ENCODE measurements around the gene RAC2.

RAC2 gene

GRCh38 chr22:37284126-37284804, 40.2 kb upstream of the RAC2 start:
- TF ChIP-seq CTCF (IDR thresholded peaks at IDR 0.05; ENCODE audit: unreplicated experiment in 3 of 3), result no peak
- H3K27me3 Mint-ChIP-seq (ENCODE audit: low read depth), result peaks cover 50% of the 10 kb centered on the region
- no peaks in the 10 kb centered on the region for H3K9me3 Mint-ChIP-seq
- no peak overlapping the region for H3K27ac Mint-ChIP-seq
- no peak overlapping the region for H3K4me3 Mint-ChIP-seq
- H3K36me3 Mint-ChIP-seq (ENCODE audit: low read depth), result no peaks in the 10 kb centered on the region
- H3K4me1 Mint-ChIP-seq, result peaks cover 20% of the 10 kb centered on the region

- Mint-ChIP-seq H3K9me3 (no peaks in the 10 kb centered on the region), H3K27ac (no peak overlapping the region), H3K4me1 (peaks cover 20% of the 10 kb centered on the region), H3K4me3 (no peak overlapping the region), H3K36me3 (ENCODE audit: low read depth) (no peaks in the 10 kb centered on the region), H3K27me3 (ENCODE audit: low read depth) (peaks cover 46% of the 10 kb centered on the region)
- TF ChIP-seq CTCF (IDR thresholded peaks at IDR 0.05; ENCODE audit: unreplicated experiment in 3 of 3), result no peak
These were observed 39.4 kb upstream of the RAC2 start for GRCh38 chr22:37283393-37283937.

GRCh38 chr22:37282385-37282677, 38.3 kb upstream of the RAC2 start, which contains the start of gene CYTH4:
Gene CYTH4, plus strand, starts transcription at chr22:37282508. Its CDS starts 62 bp downstream, at chr22:37282570.
- Mint-ChIP-seq H3K27me3 (ENCODE audit: low read depth) (peaks cover 47% of the 10 kb centered on the region), H3K4me1 (peaks cover 20% of the 10 kb centered on the region), H3K9me3 (no peaks in the 10 kb centered on the region), H3K4me3 (no peak within 1 kb of the TSS), H3K36me3 (ENCODE audit: low read depth) (no peaks in the 10 kb centered on the region), H3K27ac (no peak within 1 kb of the TSS)
- TF ChIP-seq CTCF (IDR thresholded peaks at IDR 0.05; ENCODE audit: unreplicated experiment in 3 of 3), result no peak

- Mint-ChIP-seq H3K27ac (no peak overlapping the region), H3K4me1 (peaks cover 20% of the 10 kb centered on the region), H3K36me3 (ENCODE audit: low read depth) (no peaks in the 10 kb centered on the region), H3K27me3 (ENCODE audit: low read depth) (peaks cover 46% of the 10 kb centered on the region), H3K9me3 (no peaks in the 10 kb centered on the region), H3K4me3 (no peak overlapping the region)
- TF ChIP-seq CTCF (IDR thresholded peaks at IDR 0.05; ENCODE audit: unreplicated experiment in 3 of 3), result no peak
These were observed 37.7 kb upstream of the RAC2 start for GRCh38 chr22:37281646-37282384.

- TF ChIP-seq CTCF (IDR thresholded peaks at IDR 0.05; ENCODE audit: unreplicated experiment in 3 of 3), result no peak
- Mint-ChIP-seq H3K4me3 (no peak overlapping the region), H3K27ac (no peak overlapping the region), H3K36me3 (ENCODE audit: low read depth) (no peaks in the 10 kb centered on the region), H3K4me1 (peaks cover 20% of the 10 kb centered on the region), H3K27me3 (ENCODE audit: low read depth) (peaks cover 39% of the 10 kb centered on the region), H3K9me3 (no peaks in the 10 kb centered on the region)
These were observed 37.1 kb upstream of the RAC2 start for GRCh38 chr22:37281195-37281594.

All from nephron (organoid).